ENCODE data around the gene UBALD2.

Gene UBALD2

DNA sequence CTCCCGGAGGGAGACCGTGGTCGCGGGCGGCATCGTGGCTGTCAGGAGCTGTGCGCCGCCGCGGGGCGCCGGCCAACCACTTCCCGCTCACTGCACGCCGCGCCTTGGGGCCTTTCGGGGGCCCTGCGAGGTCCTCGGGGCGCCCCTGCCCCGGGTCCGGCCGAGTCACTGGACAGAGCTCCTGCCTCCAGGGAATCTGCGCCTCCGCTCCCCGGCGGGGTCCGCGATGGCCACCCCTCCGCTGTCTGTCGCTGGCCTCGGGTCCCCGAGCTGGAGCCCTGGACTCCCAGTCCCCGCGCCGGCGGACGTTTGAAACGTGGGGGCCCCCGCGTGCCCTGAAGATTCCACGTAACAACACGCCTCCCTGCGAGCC, 42.8 kb downstream of the UBALD2 start, which contains the start of gene QRICH2:
TSS of gene QRICH2 (minus strand) at position 311 of the 373 bp plus-strand sequence. CDS start at position 33, 278 bp downstream.
- no peak for DNase-seq (ENCODE audit: low read depth, low spot score)
- H3K27ac ChIP-seq = no peak within 1 kb of the TSS

- H3K27ac ChIP-seq = no peak overlapping the region
Observed at GRCh38 chr17:76309461-76309860, 44.3 kb downstream of the UBALD2 start.

GRCh38 chr17:76312735-76313134, 47.6 kb downstream of the UBALD2 start:
- no peak for DNase-seq (ENCODE audit: low read depth, low spot score)
- H3K27ac ChIP-seq = no peak overlapping the region

More at GRCh38 chr17:76309461-76309860, 44.3 kb downstream of the UBALD2 start:
- DNase-seq (ENCODE audit: low read depth, low spot score) = no peak

- no peak for DNase-seq (ENCODE audit: low read depth, low spot score)
- no peak overlapping the region for H3K27ac ChIP-seq
Observed at GRCh38 chr17:76314392-76315227, 49.5 kb downstream of the UBALD2 start.

GRCh38 chr17:76317535-76317934, 52.4 kb downstream of the UBALD2 start:
- no peak overlapping the region for H3K27ac ChIP-seq
- no peak for DNase-seq (ENCODE audit: low read depth, low spot score)

DNA sequence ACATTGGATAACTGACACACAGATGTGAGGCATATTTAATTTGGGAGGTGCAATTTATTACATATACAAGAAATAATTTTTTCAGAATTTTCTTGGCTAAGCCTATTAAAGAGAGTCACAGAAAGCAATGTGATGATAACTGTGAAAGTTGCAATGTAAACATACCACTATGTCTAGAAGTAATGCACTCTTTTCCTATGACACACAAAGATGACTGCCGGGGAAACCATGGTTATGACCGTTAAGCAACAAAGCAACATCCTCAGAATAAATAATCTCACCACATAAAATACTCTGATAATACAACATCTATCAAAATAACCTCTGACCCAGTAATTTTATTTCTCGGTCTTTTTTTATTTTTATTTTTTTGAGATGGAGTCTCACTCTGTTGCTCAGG, 53.4 kb downstream of the UBALD2 start:
- no peak overlapping the region for H3K27ac ChIP-seq
- no peak for DNase-seq (ENCODE audit: low read depth, low spot score)

All from epithelial cell of prostate (primary cell).